Fibroblast of skin of back (primary cell): ENCODE data around the gene FMNL2.

ENCODE experiments used
- DNase-seq: peaks from one replicate; pipeline ENCODE4 v3.0.0-alpha.2; 2013

Gene FMNL2

GRCh38 chr2:152623076-152623740 is 288.2 kb downstream of the FMNL2 start:
- DNase-seq, result no peak

- no peak for DNase-seq
Measured at GRCh38 chr2:152623775-152624174, 288.8 kb downstream of the FMNL2 start.

- DNase-seq, result no peak
Measured at GRCh38 chr2:152624805-152625204, 289.8 kb downstream of the FMNL2 start.

- DNase-seq, result no peak
Measured at GRCh38 chr2:152626911-152627339, 292.0 kb downstream of the FMNL2 start.

- DNase-seq, result peak; percentile 50
Measured at GRCh38 chr2:152627351-152627957, 292.5 kb downstream of the FMNL2 start.

GRCh38 chr2:152629202-152629601 is 294.2 kb downstream of the FMNL2 start:
- no peak for DNase-seq

- DNase-seq, result no peak
Measured at GRCh38 chr2:152630466-152630865, 295.5 kb downstream of the FMNL2 start.

- DNase-seq, result peak; percentile 35
Measured at GRCh38 chr2:152632736-152633135, 297.8 kb downstream of the FMNL2 start.

- DNase-seq, result peak; percentile 54
Measured at GRCh38 chr2:152635635-152636298, 300.8 kb downstream of the FMNL2 start.

- DNase-seq, result no peak
Measured at GRCh38 chr2:152637251-152637650, 302.3 kb downstream of the FMNL2 start.

- no peak for DNase-seq
Measured at GRCh38 chr2:152638056-152638455, 303.1 kb downstream of the FMNL2 start.

- no peak for DNase-seq
Measured at GRCh38 chr2:152638590-152638989, 303.6 kb downstream of the FMNL2 start.

- no peak for DNase-seq
Measured at GRCh38 chr2:152644189-152644873, 309.4 kb downstream of the FMNL2 start.

GRCh38 chr2:152646264-152646663 is 311.3 kb downstream of the FMNL2 start:
- DNase-seq, result no peak

GRCh38 chr2:152646775-152647174 is 311.8 kb downstream of the FMNL2 start:
- peak; percentile 90 for DNase-seq

- DNase-seq, result peak; percentile 9
Measured at GRCh38 chr2:152647552-152647951, 312.6 kb downstream of the FMNL2 start.

- DNase-seq, result peak; percentile 7
Measured at GRCh38 chr2:152648336-152648735, 313.4 kb downstream of the FMNL2 start.

- DNase-seq, result no peak
Measured at GRCh38 chr2:152649997-152650396, 315.0 kb downstream of the FMNL2 start.

- no peak for DNase-seq
Measured at GRCh38 chr2:152650768-152651371, 315.9 kb downstream of the FMNL2 start.

GRCh38 chr2:152651834-152652233 is 316.9 kb downstream of the FMNL2 start:
- no peak for DNase-seq

- no peak for DNase-seq
Measured at GRCh38 chr2:152655880-152656279, 320.9 kb downstream of the FMNL2 start.

GRCh38 chr2:152657043-152657442 is 322.1 kb downstream of the FMNL2 start:
- no peak for DNase-seq

- DNase-seq, result no peak
Measured at GRCh38 chr2:152658221-152658620, 323.2 kb downstream of the FMNL2 start.
